Stimulated activated naive CD8-positive, alpha-beta T cell treated with anti-CD3 and anti-CD28 coated beads, Interleukin-15, amount 100 ng/mL, for 72 hours (primary cell): ENCODE data around the gene PRRT4.
A peak's percentile ranks its signal among the peaks of the same experiment; 100 is the strongest.

Experiments
- ATAC-seq: fragments of 150-1000 bp; cut with Tn5 transposase; 2 replicates; pipeline ENCODE4 v1.10.0; 2021; ENCODE audit warnings: mild to moderate bottlenecking, moderate library complexity
- DNase-seq, 2 donors: peaks; one replicate each; pipeline ENCODE4 v3.0.0; 2021 to 2022
- H3K27ac Mint-ChIP-seq, 2 donors: one replicate each; pipeline ENCODE4 v1.8.0; 2022; ENCODE audit warnings: mild to moderate bottlenecking in 2 of 2, mixed read lengths in 2 of 2, moderate library complexity in 2 of 2
- H3K27me3 Mint-ChIP-seq: one replicate; pipeline ENCODE4 v1.8.0; 2022; ENCODE audit warnings: mixed read lengths
- H3K4me1 Mint-ChIP-seq: one replicate; pipeline ENCODE4 v1.8.0; 2022; ENCODE audit warnings: mild to moderate bottlenecking, mixed read lengths
- H3K4me3 Mint-ChIP-seq, 2 donors: one replicate each; pipeline ENCODE4 v1.8.0; 2022; ENCODE audit warnings: mild to moderate bottlenecking in 2 of 2, mixed read lengths in 2 of 2, moderate library complexity in 1 of 2
- H3K9me3 Mint-ChIP-seq, 2 donors: one replicate each; pipeline ENCODE4 v1.8.0; 2022; ENCODE audit warnings: mixed read lengths in 2 of 2

The PRRT4 gene

DNA sequence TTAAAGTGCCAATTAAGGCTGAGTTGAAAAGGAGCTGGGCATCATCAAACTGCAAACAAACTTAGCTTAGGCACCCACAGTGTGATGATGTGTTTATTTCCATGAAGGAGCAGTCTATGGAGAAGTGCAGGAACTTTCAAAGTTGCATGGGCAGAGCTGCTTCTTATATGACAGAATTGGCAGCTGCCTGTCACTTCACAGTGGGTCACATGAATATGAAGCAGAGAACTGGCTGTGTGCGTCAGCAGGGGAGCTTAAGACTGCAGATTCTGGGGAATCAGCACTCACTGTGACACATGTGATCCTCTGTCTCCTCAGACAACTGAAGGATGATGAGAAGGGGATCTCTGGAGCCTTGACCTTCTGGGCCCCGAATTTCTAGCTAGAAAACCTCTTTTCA, 54.4 kb downstream of the PRRT4 start:
- Mint-ChIP-seq H3K4me3 (no peak overlapping the region), H3K27me3 (no peaks in the 10 kb centered on the region), H3K4me1 (no peaks in the 10 kb centered on the region), H3K9me3 (no peaks in the 10 kb centered on the region), H3K27ac (no peak overlapping the region)
- DNase-seq (no peak), ATAC-seq (no peak)

GRCh38 chr7:128304212-128304611, 57.3 kb downstream of the PRRT4 start:
- H3K27ac Mint-ChIP-seq, result no peak overlapping the region
- H3K27me3 Mint-ChIP-seq, result no peaks in the 10 kb centered on the region
- no peak overlapping the region for H3K4me3 Mint-ChIP-seq
- no peaks in the 10 kb centered on the region for H3K9me3 Mint-ChIP-seq
- no peaks in the 10 kb centered on the region for H3K4me1 Mint-ChIP-seq
- DNase-seq, result no peak
- no peak for ATAC-seq

DNA sequence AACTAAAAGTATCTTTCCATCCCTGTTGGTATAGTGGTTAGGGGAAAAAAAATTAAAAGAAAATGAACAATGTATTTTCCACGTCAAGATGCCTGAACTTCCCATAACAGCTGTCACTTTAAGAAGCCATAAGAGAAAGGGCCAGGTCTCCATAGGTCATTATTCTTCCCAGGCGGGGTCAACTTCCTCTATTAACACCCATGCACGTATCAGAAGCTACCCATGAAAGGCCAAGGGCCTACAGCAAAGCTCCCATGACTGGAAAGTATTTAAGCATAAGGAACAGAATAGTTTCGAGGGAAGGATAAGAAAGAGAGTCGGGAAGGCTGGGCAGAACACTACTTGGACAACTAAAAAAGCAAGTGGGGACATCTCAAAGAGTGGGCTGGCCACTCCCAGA, 57.8 kb downstream of the PRRT4 start:
- Mint-ChIP-seq H3K27me3 (no peaks in the 10 kb centered on the region), H3K4me3 (no peak overlapping the region), H3K9me3 (no peaks in the 10 kb centered on the region), H3K4me1 (no peaks in the 10 kb centered on the region), H3K27ac (no peak overlapping the region)
- no peak for ATAC-seq
- no peak for DNase-seq

DNA sequence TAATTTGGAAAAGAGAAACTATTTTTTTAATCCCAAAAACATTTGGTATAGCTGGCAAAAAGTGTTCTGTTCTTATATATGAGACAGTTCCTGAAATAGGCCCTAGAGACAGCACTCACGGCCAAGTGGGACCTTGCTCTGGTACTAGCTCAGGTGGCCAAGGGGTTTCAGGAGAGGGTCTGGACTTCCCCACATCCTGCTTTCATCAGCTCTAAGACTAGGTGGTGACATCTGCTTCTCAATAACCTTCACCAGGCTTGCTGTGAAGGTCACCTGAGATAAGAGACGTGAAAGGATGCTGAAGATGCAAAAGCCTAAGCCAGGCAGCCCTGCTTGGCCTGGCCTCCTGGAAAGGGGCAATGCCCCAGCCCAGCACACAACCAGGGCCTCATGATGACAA, 58.4 kb downstream of the PRRT4 start:
- Mint-ChIP-seq H3K4me3 (no peak overlapping the region), H3K9me3 (no peaks in the 10 kb centered on the region), H3K27me3 (no peaks in the 10 kb centered on the region), H3K4me1 (no peaks in the 10 kb centered on the region), H3K27ac (no peak overlapping the region)
- ATAC-seq (no peak), DNase-seq (no peak)

DNA sequence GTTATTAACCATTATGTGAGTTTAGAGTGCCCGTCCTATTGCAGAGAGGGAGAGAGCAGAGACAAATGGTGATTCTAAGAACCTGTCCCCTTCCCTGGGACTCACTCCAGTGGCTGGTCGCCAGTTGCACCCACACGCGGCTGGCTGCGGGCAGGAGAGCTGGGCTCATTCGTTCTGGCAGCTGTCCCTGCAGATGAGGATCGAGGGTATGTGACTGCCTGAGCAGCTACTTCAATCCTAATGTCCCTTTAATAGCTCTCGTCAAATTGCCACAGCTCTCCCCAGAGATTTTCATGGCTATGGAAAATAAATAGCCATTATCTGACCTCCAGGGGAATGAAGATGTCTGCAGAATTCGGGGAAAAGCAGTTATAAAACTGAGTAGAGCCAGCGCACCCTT, 59.4 kb downstream of the PRRT4 start:
- H3K27ac Mint-ChIP-seq, result peak overlapping the region in 1 of 2 donors; percentile 55
- no peak for ATAC-seq
- no peak overlapping the region for H3K4me3 Mint-ChIP-seq
- no peak for DNase-seq
- H3K4me1 Mint-ChIP-seq, result no peaks in the 10 kb centered on the region
- no peaks in the 10 kb centered on the region for H3K27me3 Mint-ChIP-seq
- no peaks in the 10 kb centered on the region for H3K9me3 Mint-ChIP-seq
